Mucosa of descending colon (tissue), 3 donors: ENCODE data around the gene NFIC. TPM values are rescaled to one million over a fixed set of nuclear protein-coding genes. Genes with fewer than 3 reads are reported as not detected.
A peak's percentile ranks its signal among the peaks of the same experiment; 100 is the strongest.

Source experiments
- ATAC-seq: fragments of 200-7000 bp; cut with Tn5 transposase; one replicate; pipeline ENCODE4 v1.9.1; 2020; ENCODE audit warnings: mild to moderate bottlenecking, moderate library complexity
- DNase-seq, 3 donors: peaks; one replicate each; pipeline ENCODE4 v3.0.0-alpha.2; 2020
- H3K36me3 ChIP-seq: fragments of 200-600 bp; one replicate; pipeline ENCODE4 v1.8.0; 2021; ENCODE audit warnings: low read depth, mild to moderate bottlenecking
- H3K4me1 ChIP-seq: fragments of 200-600 bp; one replicate; pipeline ENCODE4 v1.8.0; 2021; ENCODE audit warnings: low read depth, mild to moderate bottlenecking
- H3K4me3 ChIP-seq: fragments of 200-600 bp; one replicate; pipeline ENCODE4 v1.8.0; 2021; ENCODE audit warnings: mild to moderate bottlenecking
- H3K9me3 ChIP-seq: fragments of 200-600 bp; one replicate; pipeline ENCODE4 v1.8.0; 2021; ENCODE audit warnings: mild to moderate bottlenecking
- CTCF ChIP-seq: fragments of 200-600 bp; IDR thresholded peaks from one replicate; pipeline ENCODE4 v1.8.0; 2022; ENCODE audit warnings: antibody characterized with exemption, mild to moderate bottlenecking
- intact Hi-C, 2 donors: fragments of 100-400 bp; cut with DNase I in 1 of 2; cut with micrococcal nuclease in 1 of 2; formaldehyde crosslinking; loops; one replicate each; pipeline versions ENCODE4 v1.11.0 to v1.11.1; 2022; cut with DNase I, micrococcal nuclease
- total RNA-seq, 3 donors: library from RNA; stranded (reverse); fragmentation: NEBNext Ultra II Directional in 2 of 3; extraction: Animal tissue kit (Norgen Biotek cat#: 25700) in 2 of 3; gene quantifications; one replicate each; pipeline versions ENCODE4 v1.2.1 to v1.2.4, GENCODE V29; 2021 to 2023
- donor health status: DM: no; HTN: no; CAD: no; lungs with moderate emphysema.
- donor health status: DM: no; HTN: no; CAD: no.
- donor health status: DM: no; HTN: yes; CAD: no.

NFIC gene
- total RNA-seq, 3 donors from 2014 or later = 38.4 to 210 (median 79.3) TPM

- TF ChIP-seq CTCF = no peak
- no peak for DNase-seq
- no peak overlapping the region for H3K4me3 ChIP-seq
- no peak for ATAC-seq
- H3K9me3 ChIP-seq = no peaks in the 10 kb centered on the region
- H3K4me1 ChIP-seq = peaks cover 22% of the 10 kb centered on the region
- intact Hi-C loops = no loop called here
- no peaks in the 10 kb centered on the region for H3K36me3 ChIP-seq
Measured at GRCh38 chr19:3401004-3401768, 34.8 kb downstream of the NFIC start.

- intact Hi-C loops = no loop called here
- ATAC-seq (no peak), DNase-seq (no peak)
- H3K9me3 ChIP-seq = no peaks in the 10 kb centered on the region
- no peak for TF ChIP-seq CTCF
- no peak overlapping the region for H3K4me3 ChIP-seq
- H3K36me3 ChIP-seq = no peaks in the 10 kb centered on the region
- peaks cover 13% of the 10 kb centered on the region for H3K4me1 ChIP-seq
Measured at GRCh38 chr19:3402631-3403443, 36.5 kb downstream of the NFIC start.

GRCh38 chr19:3403489-3404323 is 37.3 kb downstream of the NFIC start:
- ATAC-seq = peak; percentile 67
- DNase-seq = peak; percentile 63 to 82 (median 72)
- no peaks in the 10 kb centered on the region for H3K9me3 ChIP-seq
- intact Hi-C loops = no loop called here
- peaks cover 7% of the 10 kb centered on the region for H3K4me1 ChIP-seq
- TF ChIP-seq CTCF = no peak
- no peaks in the 10 kb centered on the region for H3K36me3 ChIP-seq
- H3K4me3 ChIP-seq = no peak overlapping the region

GRCh38 chr19:3404324-3405260 is 38.2 kb downstream of the NFIC start:
- ATAC-seq (peak; percentile 61), DNase-seq (peak in 2 of 3 donors; percentile 64 to 74)
- TF ChIP-seq CTCF = no peak
- Histone ChIP-seq H3K4me1 (peaks cover 6% of the 10 kb centered on the region), H3K36me3 (no peaks in the 10 kb centered on the region), H3K9me3 (no peaks in the 10 kb centered on the region), H3K4me3 (no peak overlapping the region)
- intact Hi-C loops = no loop called here
